GM18858 (cell line): ENCODE results near the gene EFNA3.
A peak's percentile ranks its signal among the peaks of the same experiment; 100 is the strongest.

Source experiments
- ATAC-seq: cut with Tn5 transposase; IDR thresholded peaks from one replicate; pipeline ENCODE4 v1.9.1; 2021; ENCODE audit not compliant: unreplicated experiment

Gene EFNA3

GRCh38 chr1:155083052-155083541 is 4.5 kb downstream of the EFNA3 start:
- no peak for ATAC-seq

GRCh38 chr1:155083865-155084721 is 5.5 kb downstream of the EFNA3 start:
- no peak for ATAC-seq

GRCh38 chr1:155084722-155085503 is 6.3 kb downstream of the EFNA3 start:
- peak; percentile 71 for ATAC-seq

- no peak for ATAC-seq
Measured at GRCh38 chr1:155085504-155086127, 7.0 kb downstream of the EFNA3 start.

DNA sequence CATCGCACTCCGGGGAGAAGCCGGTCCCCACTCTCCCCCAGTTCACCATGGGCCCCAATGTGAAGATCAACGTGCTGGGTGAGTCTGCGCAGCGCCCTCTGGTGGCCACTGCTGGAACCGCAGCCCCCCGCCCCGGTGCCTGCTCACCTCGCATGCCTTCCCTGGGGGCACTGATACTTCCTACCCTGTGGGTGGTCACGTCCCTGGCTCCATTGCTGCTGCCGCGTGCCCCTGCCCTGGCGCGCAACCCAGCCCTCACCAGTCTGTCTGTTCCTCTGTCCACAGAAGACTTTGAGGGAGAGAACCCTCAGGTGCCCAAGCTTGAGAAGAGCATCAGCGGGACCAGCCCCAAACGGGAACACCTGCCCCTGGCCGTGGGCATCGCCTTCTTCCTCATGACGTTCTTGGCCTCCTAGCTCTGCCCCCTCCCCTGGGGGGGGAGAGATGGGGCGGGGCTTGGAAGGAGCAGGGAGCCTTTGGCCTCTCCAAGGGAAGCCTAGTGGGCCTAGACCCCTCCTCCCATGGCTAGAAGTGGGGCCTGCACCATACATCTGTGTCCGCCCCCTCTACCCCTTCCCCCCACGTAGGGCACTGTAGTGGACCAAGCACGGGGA is 7.6 kb downstream of the EFNA3 start:
- ATAC-seq, result no peak

GRCh38 chr1:155086856-155087535 is 8.4 kb downstream of the EFNA3 start:
- ATAC-seq, result no peak

GRCh38 chr1:155091071-155092051 is 12.7 kb downstream of the EFNA3 start:
- ATAC-seq, result no peak

- no peak for ATAC-seq
Measured at GRCh38 chr1:155092131-155092530, 13.5 kb downstream of the EFNA3 start.

- no peak for ATAC-seq
Measured at GRCh38 chr1:155092641-155093040, 14.0 kb downstream of the EFNA3 start.

DNA sequence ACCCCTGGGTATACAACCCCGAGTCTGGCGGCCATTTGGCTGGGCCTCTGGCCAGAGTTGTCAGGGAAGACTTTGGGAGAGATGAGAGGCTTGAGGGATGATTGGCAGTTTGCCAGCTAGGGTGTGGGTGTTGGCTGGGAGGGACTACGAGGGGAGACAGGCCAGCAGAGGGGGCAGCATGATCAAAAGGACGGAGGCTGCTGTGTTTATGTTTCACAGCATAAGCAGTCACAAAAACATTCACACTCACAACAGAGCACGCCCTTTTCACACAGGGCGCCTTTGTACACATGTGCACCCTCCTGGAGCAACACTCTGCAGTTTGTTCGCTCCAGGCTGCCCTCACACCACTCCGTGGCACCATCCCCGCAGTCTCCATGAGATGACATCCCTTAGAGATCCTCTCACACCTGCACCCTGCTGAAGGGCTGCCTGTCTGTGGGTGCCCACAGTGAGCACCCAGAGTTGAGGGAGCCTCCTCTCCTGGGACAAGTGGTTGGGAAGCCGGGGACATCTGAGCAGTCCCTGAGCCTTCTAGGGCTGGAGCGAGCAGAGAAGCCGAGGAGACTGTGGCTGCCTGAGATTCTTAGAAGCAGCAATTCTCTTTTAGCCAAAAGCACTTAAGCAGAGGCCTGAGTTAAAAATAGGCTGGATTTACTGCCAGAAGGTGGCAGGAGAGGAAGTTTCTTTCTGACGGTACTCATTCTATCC is 15.4 kb downstream of the EFNA3 start:
- ATAC-seq, result no peak

GRCh38 chr1:155094622-155094948 is 15.9 kb downstream of the EFNA3 start:
- ATAC-seq, result no peak

DNA sequence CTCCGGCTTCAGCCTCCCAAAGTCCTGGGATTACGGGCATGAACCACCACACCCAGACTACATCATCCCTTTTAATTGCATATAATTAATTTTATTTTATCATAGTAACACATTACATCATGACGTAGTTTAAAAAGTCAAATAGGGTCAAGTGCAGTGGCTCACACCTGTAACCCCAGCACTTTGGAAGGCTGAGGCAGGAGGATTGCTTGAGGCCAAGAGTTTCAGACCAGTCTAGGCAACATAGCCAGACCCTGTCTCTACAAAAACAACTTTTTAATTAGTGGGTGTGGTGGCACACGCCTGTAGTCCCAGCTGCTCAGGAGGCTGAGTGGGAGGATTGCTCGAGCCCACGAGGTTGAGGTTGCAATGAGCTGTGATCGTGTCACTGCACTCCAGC is 20.7 kb downstream of the EFNA3 start:
- ATAC-seq, result no peak

DNA sequence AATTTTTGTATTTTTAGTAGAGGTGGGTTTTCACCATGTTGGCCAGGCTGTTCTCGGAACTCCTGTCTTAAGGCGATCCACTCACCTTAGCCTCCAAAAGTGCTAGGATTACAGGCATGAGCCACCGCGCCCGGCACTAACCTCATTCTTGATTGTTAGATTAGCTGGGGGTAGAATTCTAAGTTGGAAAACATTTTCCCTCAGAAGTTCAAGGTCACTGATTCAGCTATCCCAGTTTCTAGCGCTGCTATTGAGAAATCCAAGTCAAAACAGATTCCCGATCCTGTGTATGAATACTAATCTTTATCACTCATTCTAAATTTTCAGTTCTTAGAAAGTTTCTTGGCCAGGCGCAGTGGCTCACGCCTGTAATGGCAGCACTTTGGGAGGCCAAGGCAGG is 24.7 kb downstream of the EFNA3 start:
- ATAC-seq, result no peak

- ATAC-seq, result no peak
Measured at GRCh38 chr1:155104605-155105534, 26.2 kb downstream of the EFNA3 start.

GRCh38 chr1:155105604-155106011 is 27.0 kb downstream of the EFNA3 start:
- ATAC-seq, result no peak

- ATAC-seq, result no peak
Measured at GRCh38 chr1:155106862-155107261, 28.2 kb downstream of the EFNA3 start.

DNA sequence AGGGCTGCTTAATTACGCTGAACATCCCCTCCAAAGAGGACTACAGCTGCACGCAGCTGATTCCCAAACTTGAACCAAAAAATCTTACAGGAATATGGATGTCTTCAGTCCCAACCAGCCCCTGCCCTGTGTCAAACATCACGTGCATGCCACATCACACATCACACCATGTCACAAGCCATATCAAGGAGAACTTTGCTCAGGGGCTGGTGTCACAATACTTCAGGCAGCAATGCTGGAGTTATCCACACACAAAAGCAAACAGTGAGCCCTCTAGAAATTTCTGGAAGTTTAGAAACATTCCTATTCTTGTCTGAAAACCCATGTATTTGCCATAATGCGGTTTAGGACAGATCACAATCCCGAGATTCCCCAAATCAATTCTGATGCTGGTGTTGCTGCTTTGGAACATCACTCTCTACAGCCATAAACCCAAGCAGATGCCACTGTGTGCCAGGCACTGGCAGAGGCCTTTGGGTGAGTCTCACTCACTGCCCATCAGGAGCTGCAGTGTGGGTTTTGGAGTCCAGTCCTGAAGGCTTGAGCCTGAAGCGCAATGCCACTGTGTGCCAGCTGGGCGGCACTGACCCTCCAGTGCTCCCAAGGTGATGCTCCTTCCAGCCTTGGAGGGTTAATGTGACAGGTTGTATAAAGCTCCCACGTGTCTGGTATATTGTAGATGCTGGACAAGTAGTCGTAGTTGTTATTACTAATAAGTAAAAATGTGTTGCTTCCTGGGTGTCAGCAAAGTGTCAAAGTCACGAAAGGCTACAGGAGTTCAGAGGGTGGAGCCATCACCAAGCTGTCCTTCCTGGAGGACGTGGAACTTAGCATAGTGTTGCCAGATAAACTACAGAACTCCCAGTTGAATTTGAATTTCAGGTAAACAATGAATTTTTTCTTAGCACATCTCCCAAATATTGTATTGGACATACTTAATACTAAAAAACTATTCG is 28.9 kb downstream of the EFNA3 start:
- no peak for ATAC-seq
